Stimulated activated CD4-positive, alpha-beta T cell treated with anti-CD3 and anti-CD28 coated beads, Interleukin-1b, Interleukin-23, amount 100 ng/mL, for 1 hour (primary cell): ENCODE data around the gene EFHC2.
"Not testable (repeated sequence)": the region's sequence is repeated elsewhere in the genome, so short reads cannot be mapped to it uniquely, and the experiment has no call there.

Experiments
- DNase-seq, 2 donors: peaks; one replicate each; pipeline ENCODE4 v3.0.0-alpha.2; 2020; ENCODE audit warnings: low read depth in 2 of 2

EFHC2 gene

GRCh38 chrX:44291468-44292092 lies 51.9 kb downstream of the EFHC2 start:
- no peak for DNase-seq

GRCh38 chrX:44290718-44291117 lies 52.8 kb downstream of the EFHC2 start:
- DNase-seq = no peak

- DNase-seq = no peak
These were observed 60.7 kb downstream of the EFHC2 start for GRCh38 chrX:44282753-44283152.

- no peak for DNase-seq
These were observed 63.4 kb downstream of the EFHC2 start for GRCh38 chrX:44280116-44280515.

GRCh38 chrX:44274096-44274495 lies 69.4 kb downstream of the EFHC2 start:
- DNase-seq = no peak

- DNase-seq = no peak
These were observed 75.6 kb downstream of the EFHC2 start for GRCh38 chrX:44267861-44268260.

- DNase-seq = no peak
These were observed 76.4 kb downstream of the EFHC2 start for GRCh38 chrX:44267116-44267515.

- DNase-seq = no peak
These were observed 77.9 kb downstream of the EFHC2 start for GRCh38 chrX:44265559-44265958.

- no peak for DNase-seq
These were observed 78.5 kb downstream of the EFHC2 start for GRCh38 chrX:44264936-44265335.

GRCh38 chrX:44261286-44261685 lies 82.2 kb downstream of the EFHC2 start:
- no peak for DNase-seq

GRCh38 chrX:44260609-44261008 lies 82.9 kb downstream of the EFHC2 start:
- DNase-seq = no peak

GRCh38 chrX:44255742-44256141 lies 87.7 kb downstream of the EFHC2 start:
- not testable (repeated sequence) for DNase-seq

GRCh38 chrX:44253575-44253942 lies 89.9 kb downstream of the EFHC2 start:
- no peak for DNase-seq

GRCh38 chrX:44252688-44253574 lies 90.5 kb downstream of the EFHC2 start:
- DNase-seq = peak in 1 of 2 donors; percentile 11

- no peak for DNase-seq
These were observed 96.0 kb downstream of the EFHC2 start for GRCh38 chrX:44247468-44247867.

GRCh38 chrX:44246826-44247225 lies 96.6 kb downstream of the EFHC2 start:
- DNase-seq = no peak

- no peak for DNase-seq
These were observed 97.7 kb downstream of the EFHC2 start for GRCh38 chrX:44245733-44246132.

GRCh38 chrX:44244008-44244407 lies 99.5 kb downstream of the EFHC2 start:
- no peak for DNase-seq

- DNase-seq = no peak
These were observed 101.9 kb downstream of the EFHC2 start for GRCh38 chrX:44241546-44241945.

GRCh38 chrX:44240036-44240435 lies 103.4 kb downstream of the EFHC2 start:
- DNase-seq = no peak

- DNase-seq = no peak
These were observed 104.4 kb downstream of the EFHC2 start for GRCh38 chrX:44239036-44239435.

- no peak for DNase-seq
These were observed 107.9 kb downstream of the EFHC2 start for GRCh38 chrX:44235534-44235933.

GRCh38 chrX:44234541-44234940 lies 108.9 kb downstream of the EFHC2 start:
- DNase-seq = no peak
